Lower leg skin (tissue), 3 donors: ENCODE measurements around the gene MYH7.

ENCODE experiments used
- POLR2A ChIP-seq, 2 donors: fragments of 450-650 bp; IDR thresholded peaks; one replicate each; pipeline ENCODE4 v1.6.1; 2016 to 2017; ENCODE audit warnings: antibody characterized with exemption in 2 of 2, mild to moderate bottlenecking in 1 of 2, moderate library complexity in 1 of 2
- TF ChIP-seq, protein P1 (sequence below), 3 donors: fragments of 450-650 bp; IDR thresholded peaks; one replicate each; pipeline ENCODE4 v1.5.1; 2016; ENCODE audit warnings: antibody characterized with exemption in 3 of 3, mild to moderate bottlenecking in 3 of 3, moderate library complexity in 2 of 3

- TF ChIP-seq, protein P1, sequence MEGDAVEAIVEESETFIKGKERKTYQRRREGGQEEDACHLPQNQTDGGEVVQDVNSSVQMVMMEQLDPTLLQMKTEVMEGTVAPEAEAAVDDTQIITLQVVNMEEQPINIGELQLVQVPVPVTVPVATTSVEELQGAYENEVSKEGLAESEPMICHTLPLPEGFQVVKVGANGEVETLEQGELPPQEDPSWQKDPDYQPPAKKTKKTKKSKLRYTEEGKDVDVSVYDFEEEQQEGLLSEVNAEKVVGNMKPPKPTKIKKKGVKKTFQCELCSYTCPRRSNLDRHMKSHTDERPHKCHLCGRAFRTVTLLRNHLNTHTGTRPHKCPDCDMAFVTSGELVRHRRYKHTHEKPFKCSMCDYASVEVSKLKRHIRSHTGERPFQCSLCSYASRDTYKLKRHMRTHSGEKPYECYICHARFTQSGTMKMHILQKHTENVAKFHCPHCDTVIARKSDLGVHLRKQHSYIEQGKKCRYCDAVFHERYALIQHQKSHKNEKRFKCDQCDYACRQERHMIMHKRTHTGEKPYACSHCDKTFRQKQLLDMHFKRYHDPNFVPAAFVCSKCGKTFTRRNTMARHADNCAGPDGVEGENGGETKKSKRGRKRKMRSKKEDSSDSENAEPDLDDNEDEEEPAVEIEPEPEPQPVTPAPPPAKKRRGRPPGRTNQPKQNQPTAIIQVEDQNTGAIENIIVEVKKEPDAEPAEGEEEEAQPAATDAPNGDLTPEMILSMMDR (IDR thresholded peaks at IDR 0.05), result no peak
- TF ChIP-seq POLR2A (IDR thresholded peaks at IDR 0.05), result no peak
Measured at GRCh38 chr14:23386999-23387398, 48.5 kb downstream of the MYH7 start.
